Effector memory CD4-positive, alpha-beta T cell (primary cell): ENCODE results near the gene EFHC1.

Source experiments
- DNase-seq, 3 donors: peaks; one replicate each; pipeline ENCODE4 v3.0.0-alpha.2; 2020
- H3K27ac ChIP-seq: 2 replicates; pipeline ENCODE4 v1.7.0; 2013; ENCODE audit warnings: mild to moderate bottlenecking, low read length, moderate library complexity; ENCODE audit not compliant: insufficient read depth, poor library complexity, severe bottlenecking
- H3K27me3 ChIP-seq: replicated peaks from 2 replicates; pipeline ENCODE4 v1.7.0; 2013; ENCODE audit warnings: mild to moderate bottlenecking, low read length; ENCODE audit not compliant: insufficient read depth, control insufficient read depth, poor library complexity, severe bottlenecking
- H3K36me3 ChIP-seq: 2 replicates; pipeline ENCODE4 v1.7.0; 2013; ENCODE audit warnings: mild to moderate bottlenecking, low read length, moderate library complexity; ENCODE audit not compliant: control insufficient read depth, insufficient read depth
- H3K4me1 ChIP-seq: 2 replicates; pipeline ENCODE4 v1.7.0; 2013; ENCODE audit warnings: low read length, mild to moderate bottlenecking; ENCODE audit not compliant: control insufficient read depth, insufficient read depth, poor library complexity, severe bottlenecking
- H3K4me3 ChIP-seq: 2 replicates; pipeline ENCODE4 v1.7.0; 2013; ENCODE audit warnings: low read length, low read depth, mild to moderate bottlenecking; ENCODE audit not compliant: insufficient read depth, poor library complexity, severe bottlenecking
- H3K9me3 ChIP-seq: 2 replicates; pipeline ENCODE4 v1.7.0; 2013; ENCODE audit warnings: mild to moderate bottlenecking, low read length, moderate library complexity; ENCODE audit not compliant: control insufficient read depth

EFHC1 gene

GRCh38 chr6:52523378-52524142 is 103.4 kb downstream of the EFHC1 start:
- Histone ChIP-seq H3K4me1 (no peaks in the 10 kb centered on the region), H3K4me3 (no peak overlapping the region), H3K27ac (no peak overlapping the region), H3K27me3 (no peaks in the 10 kb centered on the region), H3K9me3 (no peaks in the 10 kb centered on the region), H3K36me3 (no peaks in the 10 kb centered on the region)
- DNase-seq: no peak

- no peaks in the 10 kb centered on the region for H3K36me3 ChIP-seq
Observed at GRCh38 chr6:52524918-52525317, 104.8 kb downstream of the EFHC1 start.

GRCh38 chr6:52526634-52527033 is 106.5 kb downstream of the EFHC1 start:
- Histone ChIP-seq H3K27ac (no peak overlapping the region), H3K4me3 (no peak overlapping the region), H3K36me3 (no peaks in the 10 kb centered on the region), H3K27me3 (no peaks in the 10 kb centered on the region), H3K9me3 (no peaks in the 10 kb centered on the region), H3K4me1 (no peaks in the 10 kb centered on the region)
- no peak for DNase-seq

More at GRCh38 chr6:52524918-52525317, 104.8 kb downstream of the EFHC1 start:
- no peak for DNase-seq
- Histone ChIP-seq H3K9me3 (no peaks in the 10 kb centered on the region), H3K4me3 (no peak overlapping the region), H3K27ac (no peak overlapping the region), H3K27me3 (no peaks in the 10 kb centered on the region), H3K4me1 (no peaks in the 10 kb centered on the region)

GRCh38 chr6:52527436-52527835 is 107.3 kb downstream of the EFHC1 start:
- no peak overlapping the region for H3K4me3 ChIP-seq
- H3K9me3 ChIP-seq: no peaks in the 10 kb centered on the region
- H3K36me3 ChIP-seq: no peaks in the 10 kb centered on the region
- no peak for DNase-seq
- no peaks in the 10 kb centered on the region for H3K27me3 ChIP-seq
- no peak overlapping the region for H3K27ac ChIP-seq
- H3K4me1 ChIP-seq: no peaks in the 10 kb centered on the region

GRCh38 chr6:52529311-52529710 is 109.2 kb downstream of the EFHC1 start:
- no peaks in the 10 kb centered on the region for H3K27me3 ChIP-seq
- no peak overlapping the region for H3K4me3 ChIP-seq
- no peak overlapping the region for H3K27ac ChIP-seq
- H3K4me1 ChIP-seq: no peaks in the 10 kb centered on the region
- H3K9me3 ChIP-seq: no peaks in the 10 kb centered on the region
- no peak for DNase-seq
- peaks cover 1% of the 10 kb centered on the region for H3K36me3 ChIP-seq

GRCh38 chr6:52530351-52530750 is 110.2 kb downstream of the EFHC1 start:
- Histone ChIP-seq H3K9me3 (no peaks in the 10 kb centered on the region), H3K4me1 (no peaks in the 10 kb centered on the region), H3K4me3 (no peak overlapping the region), H3K27ac (no peak overlapping the region), H3K27me3 (no peaks in the 10 kb centered on the region), H3K36me3 (peaks cover 4% of the 10 kb centered on the region)
- no peak for DNase-seq

- no peaks in the 10 kb centered on the region for H3K9me3 ChIP-seq
- no peak overlapping the region for H3K27ac ChIP-seq
- H3K4me3 ChIP-seq: no peak overlapping the region
- H3K4me1 ChIP-seq: no peaks in the 10 kb centered on the region
- H3K27me3 ChIP-seq: no peaks in the 10 kb centered on the region
- DNase-seq: no peak
- peaks cover 4% of the 10 kb centered on the region for H3K36me3 ChIP-seq
Observed at GRCh38 chr6:52531396-52531795, 111.3 kb downstream of the EFHC1 start.

GRCh38 chr6:52531834-52532233 is 111.7 kb downstream of the EFHC1 start:
- Histone ChIP-seq H3K27ac (no peak overlapping the region), H3K9me3 (no peaks in the 10 kb centered on the region), H3K36me3 (peaks cover 4% of the 10 kb centered on the region), H3K27me3 (no peaks in the 10 kb centered on the region), H3K4me3 (no peak overlapping the region), H3K4me1 (peaks cover 4% of the 10 kb centered on the region)
- DNase-seq: no peak

GRCh38 chr6:52532457-52532856 is 112.3 kb downstream of the EFHC1 start:
- Histone ChIP-seq H3K27ac (no peak overlapping the region), H3K9me3 (no peaks in the 10 kb centered on the region), H3K4me3 (no peak overlapping the region), H3K36me3 (peaks cover 4% of the 10 kb centered on the region), H3K27me3 (no peaks in the 10 kb centered on the region), H3K4me1 (peaks cover 5% of the 10 kb centered on the region)
- DNase-seq: no peak

GRCh38 chr6:52533491-52533890 is 113.3 kb downstream of the EFHC1 start:
- no peaks in the 10 kb centered on the region for H3K9me3 ChIP-seq
- H3K36me3 ChIP-seq: peaks cover 4% of the 10 kb centered on the region
- H3K27ac ChIP-seq: no peak overlapping the region
- no peak overlapping the region for H3K4me3 ChIP-seq
- H3K4me1 ChIP-seq: peaks cover 11% of the 10 kb centered on the region
- DNase-seq: no peak
- no peaks in the 10 kb centered on the region for H3K27me3 ChIP-seq
